NCI-H510A (cell line): ENCODE results near the gene ARID3A.

Experiments
- DNase-seq: peaks from one replicate; lab custom pipeline; 2025; lab: John Stamatoyannopoulos, UW

ARID3A gene

GRCh38 chr19:1004803-1005664 lies 79.2 kb downstream of the ARID3A start:
- no peak for DNase-seq

- DNase-seq: no peak
Observed at GRCh38 chr19:1006711-1007398, 81.0 kb downstream of the ARID3A start.

GRCh38 chr19:1007399-1008251 lies 81.8 kb downstream of the ARID3A start:
- DNase-seq: no peak

GRCh38 chr19:1008268-1009040 lies 82.6 kb downstream of the ARID3A start:
- DNase-seq: no peak

GRCh38 chr19:1009041-1009980 lies 83.5 kb downstream of the ARID3A start:
- no peak for DNase-seq

- no peak for DNase-seq
Observed at GRCh38 chr19:1009981-1010538, 84.2 kb downstream of the ARID3A start.

GRCh38 chr19:1010586-1011510 lies 85.0 kb downstream of the ARID3A start:
- no peak for DNase-seq

- no peak for DNase-seq
Observed at GRCh38 chr19:1011831-1012333, 86.0 kb downstream of the ARID3A start.

- DNase-seq: no peak
Observed at GRCh38 chr19:1012334-1012733, 86.5 kb downstream of the ARID3A start.

GRCh38 chr19:1013218-1013617 lies 87.4 kb downstream of the ARID3A start:
- DNase-seq: no peak

GRCh38 chr19:1014161-1015060 lies 88.6 kb downstream of the ARID3A start:
- no peak for DNase-seq

- DNase-seq: no peak
Observed at GRCh38 chr19:1015061-1015781, 89.4 kb downstream of the ARID3A start.

GRCh38 chr19:1015782-1016646 lies 90.2 kb downstream of the ARID3A start:
- no peak for DNase-seq

- DNase-seq: no peak
Observed at GRCh38 chr19:1016647-1017114, 90.8 kb downstream of the ARID3A start.

GRCh38 chr19:1017115-1017905 lies 91.5 kb downstream of the ARID3A start:
- no peak for DNase-seq
